Measurements from ENCODE around the gene TPRA1.

GRCh38 chr3:127542441-127542952, 48.0 kb downstream of the TPRA1 start:
- no peak for TF ChIP-seq EZH2 (IDR thresholded peaks at IDR 0.05; ENCODE audit: low read depth)
- TF ChIP-seq CTCF (conservative IDR thresholded peaks at IDR 0.05) = no peak

All from PC-9 (cell line).